ENCODE data around the gene IP6K1.

IP6K1 gene

DNA sequence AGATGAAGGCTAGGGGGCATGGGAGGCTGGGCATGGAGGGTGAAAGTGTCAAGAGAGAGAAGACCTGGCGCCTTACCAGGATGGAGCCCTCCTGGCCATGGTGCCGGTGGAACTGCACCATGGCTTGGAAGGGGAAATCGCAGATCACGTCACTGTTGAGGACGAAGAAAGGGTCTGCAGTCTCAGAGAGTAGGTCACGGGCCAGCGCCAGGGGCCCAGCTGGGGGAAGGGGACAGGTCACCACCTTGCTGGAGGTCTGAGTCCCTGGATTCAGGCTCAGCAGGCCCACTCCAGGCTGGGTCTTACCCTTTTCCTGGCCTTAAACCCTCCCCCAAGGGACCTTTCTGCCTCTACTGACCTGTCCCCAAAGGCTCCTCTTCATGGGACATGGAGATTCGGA is 63.4 kb downstream of the IP6K1 start:
- DNase-seq = no peak

- DNase-seq = no peak
These were observed 64.2 kb downstream of the IP6K1 start for GRCh38 chr3:49721896-49722781.

- no peak for DNase-seq
These were observed 64.8 kb downstream of the IP6K1 start for GRCh38 chr3:49721596-49721895.

DNA sequence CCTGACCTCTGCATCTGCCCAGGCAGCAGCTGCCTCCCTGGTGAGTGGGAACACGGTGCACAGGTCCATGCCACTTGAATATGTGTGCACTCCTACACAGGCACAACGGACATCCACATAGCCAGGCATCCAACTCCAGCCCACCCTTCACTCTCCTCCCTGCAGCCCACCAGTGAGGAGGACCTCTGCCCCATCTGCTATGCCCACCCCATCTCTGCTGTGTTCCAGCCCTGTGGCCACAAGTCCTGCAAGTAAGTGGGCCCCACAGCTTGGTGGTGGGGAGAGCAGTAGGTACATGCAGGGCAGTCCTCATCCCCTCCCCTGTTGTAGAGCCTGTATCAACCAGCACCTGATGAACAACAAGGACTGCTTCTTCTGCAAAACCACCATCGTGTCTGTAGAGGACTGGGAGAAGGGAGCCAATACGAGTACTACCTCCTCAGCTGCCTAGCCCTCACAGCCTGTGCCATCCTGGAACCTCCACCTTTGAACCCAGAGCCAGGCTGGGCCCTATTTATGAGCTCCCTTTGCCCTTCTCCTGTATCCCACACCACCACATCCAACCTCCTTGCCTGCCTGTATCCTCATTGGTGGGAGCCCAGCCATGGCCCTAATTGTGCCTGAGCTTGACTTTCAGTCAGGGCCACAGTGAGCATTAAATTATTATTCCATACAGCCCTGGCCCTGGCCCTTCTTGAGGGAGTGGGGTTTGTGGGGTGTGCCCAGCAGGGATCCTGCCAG is 65.3 kb downstream of the IP6K1 start:
- no peak for DNase-seq

DNA sequence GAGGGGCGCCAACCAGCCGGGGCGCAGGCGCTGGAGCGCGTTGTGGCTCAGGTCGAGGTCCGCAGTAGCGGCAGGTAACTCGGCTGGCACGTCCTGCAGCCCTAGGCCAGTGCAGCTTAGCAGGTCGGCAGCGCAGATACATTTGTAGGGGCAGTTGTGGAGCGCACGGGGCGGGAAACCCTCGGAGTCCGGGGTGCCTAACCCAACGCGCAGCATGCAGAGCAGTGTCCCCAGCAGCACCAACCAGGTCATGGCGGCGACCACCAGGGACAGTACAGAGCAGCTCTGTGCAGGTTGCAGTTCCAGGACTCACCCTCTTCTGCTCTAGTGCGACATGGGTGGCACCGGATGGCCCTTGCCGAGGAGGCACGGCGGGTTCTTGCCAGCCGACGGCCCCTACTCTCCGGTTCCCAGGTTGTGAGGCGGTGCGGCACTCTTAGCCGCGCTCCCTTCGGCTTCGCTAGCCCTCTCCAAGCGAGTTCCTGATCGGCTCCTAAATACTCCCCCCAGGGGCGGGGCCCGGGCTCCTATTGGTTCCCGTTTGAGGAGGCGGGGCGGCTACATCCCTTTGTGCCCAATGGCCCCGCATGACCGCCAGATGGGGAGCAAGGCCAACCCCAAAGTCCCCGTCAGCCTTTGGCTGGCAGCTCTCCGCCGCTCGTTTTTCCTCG is 67.0 kb downstream of the IP6K1 start, which contains the start of gene AMIGO3:
Gene AMIGO3, minus strand, starts transcription at position 471 of the 671 bp plus-strand sequence. Its CDS starts 219 bp downstream, at position 252.
- peak in 2 of 3 experiments; percentile 4 to 83 for DNase-seq

DNA sequence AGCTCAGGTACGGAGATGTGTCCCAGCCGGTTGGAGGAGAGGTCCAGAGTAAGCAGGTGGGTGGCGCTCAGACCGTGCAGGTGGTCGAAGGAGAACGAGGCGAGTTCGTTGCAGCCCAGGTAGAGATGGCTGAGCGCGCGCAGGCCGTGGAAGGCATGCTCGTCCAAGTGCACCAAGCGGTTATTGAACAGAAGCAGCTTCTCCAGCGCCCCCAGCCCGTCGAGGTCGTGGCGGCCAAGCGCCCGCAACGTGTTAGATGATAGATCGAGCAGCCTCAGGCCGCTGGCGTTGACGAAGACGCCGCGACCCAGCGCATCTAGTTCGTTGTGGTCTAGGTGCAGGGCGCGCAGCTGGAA is 67.5 kb downstream of the IP6K1 start:
- DNase-seq = no peak

DNA sequence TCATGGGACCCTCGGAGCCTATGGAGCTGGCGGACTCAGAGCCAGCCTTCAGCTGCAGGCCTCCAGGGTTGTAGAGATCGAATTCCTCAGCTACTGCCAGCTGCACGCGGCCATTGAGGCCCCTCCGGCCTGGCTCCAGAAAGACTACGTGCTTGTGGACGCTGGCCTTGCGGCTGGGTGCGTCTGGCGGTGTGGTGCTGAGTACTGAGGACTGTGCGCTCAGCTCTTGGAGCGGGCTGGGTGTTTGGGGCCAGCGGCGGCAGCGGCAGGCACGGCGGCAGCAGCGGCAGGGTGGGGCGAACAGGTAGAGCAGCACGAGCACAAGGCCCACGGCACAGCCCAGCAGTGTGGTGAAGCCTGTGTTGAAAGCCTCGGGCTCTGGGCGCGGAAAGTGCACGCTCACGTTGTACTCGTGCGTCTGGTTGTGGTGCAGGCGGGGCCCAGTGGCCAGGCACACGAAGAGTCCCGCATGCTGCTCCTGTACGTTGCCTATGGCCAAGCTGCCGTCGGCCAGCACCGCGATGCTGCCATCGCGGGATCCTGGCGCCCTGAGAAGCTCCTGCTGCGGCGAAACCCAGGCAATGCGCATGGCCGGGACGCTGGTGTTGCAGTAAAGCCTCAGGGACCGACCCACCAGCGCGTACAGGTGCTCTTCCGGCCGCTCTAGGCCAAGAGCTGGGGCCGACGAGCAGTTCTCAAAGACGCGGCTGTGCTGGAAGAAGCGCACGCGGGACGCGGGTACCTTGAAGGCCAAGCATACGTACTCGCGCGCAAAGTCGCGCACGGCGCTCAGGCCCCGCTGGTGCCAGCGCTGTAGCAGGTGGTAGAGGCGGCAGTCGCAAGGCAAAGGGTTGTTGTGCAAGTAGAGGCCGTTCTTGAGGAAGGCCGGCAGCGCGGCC is 68.1 kb downstream of the IP6K1 start:
- DNase-seq = peak in 1 of 3 experiments; percentile 20

DNA sequence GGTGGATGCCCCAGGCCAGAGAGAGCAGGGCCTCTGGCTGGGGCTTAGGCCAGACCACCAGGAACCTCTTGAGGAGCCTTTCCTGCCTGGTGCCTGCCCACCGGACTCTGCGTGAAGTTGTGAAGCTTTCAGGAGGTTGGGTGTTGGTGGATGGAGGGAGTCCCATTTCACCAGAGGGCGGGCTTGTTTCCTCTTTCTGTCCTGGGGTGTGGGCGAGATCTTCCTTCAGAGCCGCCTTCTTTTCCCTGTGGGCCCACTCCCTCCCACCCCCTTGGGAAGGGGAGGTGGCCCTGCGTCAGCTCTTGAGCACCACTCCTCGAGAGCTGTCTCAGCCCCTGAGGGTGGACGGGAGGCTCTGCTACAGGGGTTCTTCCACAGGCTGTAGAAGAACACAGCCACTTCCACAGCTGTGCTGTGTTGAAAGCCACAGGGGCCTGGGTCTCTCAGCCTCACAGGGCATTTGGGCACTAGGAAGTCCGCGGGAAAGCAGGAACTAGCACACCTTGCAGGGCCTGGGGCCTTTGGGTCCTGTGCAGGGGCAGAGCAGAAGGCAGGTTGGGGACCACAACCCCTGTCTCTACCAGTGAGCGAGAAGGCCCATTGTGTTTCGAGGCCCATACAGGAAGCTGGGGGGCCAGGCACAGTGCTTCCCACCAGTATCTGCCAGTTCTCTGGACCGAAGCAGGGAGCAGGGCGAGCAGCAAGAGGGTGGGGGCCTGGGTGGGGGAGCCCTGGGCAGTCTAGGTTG is 69.0 kb downstream of the IP6K1 start:
- DNase-seq = no peak

DNA sequence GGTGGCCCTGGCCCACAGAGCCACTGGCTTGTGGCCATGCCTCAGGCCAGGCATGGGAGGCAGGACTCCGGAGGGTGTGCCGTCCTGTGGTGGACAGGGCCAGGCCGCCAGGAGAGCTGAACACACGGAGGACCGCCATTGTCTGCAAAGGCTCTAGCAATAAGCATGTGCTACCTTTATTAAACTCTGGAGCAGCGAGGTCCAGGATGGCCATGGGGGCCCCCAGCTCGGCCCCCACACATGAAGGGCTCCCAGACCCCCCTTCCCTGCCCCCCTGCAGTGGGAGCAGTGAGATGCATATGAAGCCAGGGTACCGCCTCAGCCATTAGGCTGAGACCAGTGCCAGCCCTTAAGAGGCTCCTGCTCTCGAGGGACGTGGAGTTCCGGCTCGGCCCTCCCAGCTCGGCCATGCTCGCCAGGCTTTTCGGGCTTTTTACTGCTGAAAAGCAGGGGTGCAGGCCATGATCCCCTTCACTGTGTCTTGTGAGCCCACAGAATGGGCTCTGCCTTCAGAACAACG is 69.6 kb downstream of the IP6K1 start:
- DNase-seq = no peak

DNA sequence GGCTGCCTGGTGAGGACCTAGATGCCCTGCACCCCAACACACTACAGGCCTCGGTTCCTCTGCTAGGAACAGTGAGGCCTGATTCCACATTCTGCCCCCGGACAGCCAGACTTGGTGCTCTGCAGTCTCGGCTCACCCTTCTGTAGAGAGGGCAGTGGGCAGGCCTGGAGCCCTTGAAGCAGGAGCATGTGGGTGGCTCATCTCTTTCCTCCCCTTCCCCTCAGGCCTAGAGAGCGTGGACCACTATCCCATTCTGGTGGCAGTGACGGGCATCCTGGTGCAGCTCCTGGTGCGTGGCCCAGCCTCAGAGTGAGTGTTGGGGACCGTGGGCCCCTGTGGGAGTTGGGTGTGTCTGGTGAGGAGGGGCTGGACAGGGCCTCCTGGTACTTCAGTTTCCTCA is 70.2 kb downstream of the IP6K1 start:
- no peak for DNase-seq

- DNase-seq = no peak
These were observed 70.7 kb downstream of the IP6K1 start for GRCh38 chr3:49715611-49716121.

DNA sequence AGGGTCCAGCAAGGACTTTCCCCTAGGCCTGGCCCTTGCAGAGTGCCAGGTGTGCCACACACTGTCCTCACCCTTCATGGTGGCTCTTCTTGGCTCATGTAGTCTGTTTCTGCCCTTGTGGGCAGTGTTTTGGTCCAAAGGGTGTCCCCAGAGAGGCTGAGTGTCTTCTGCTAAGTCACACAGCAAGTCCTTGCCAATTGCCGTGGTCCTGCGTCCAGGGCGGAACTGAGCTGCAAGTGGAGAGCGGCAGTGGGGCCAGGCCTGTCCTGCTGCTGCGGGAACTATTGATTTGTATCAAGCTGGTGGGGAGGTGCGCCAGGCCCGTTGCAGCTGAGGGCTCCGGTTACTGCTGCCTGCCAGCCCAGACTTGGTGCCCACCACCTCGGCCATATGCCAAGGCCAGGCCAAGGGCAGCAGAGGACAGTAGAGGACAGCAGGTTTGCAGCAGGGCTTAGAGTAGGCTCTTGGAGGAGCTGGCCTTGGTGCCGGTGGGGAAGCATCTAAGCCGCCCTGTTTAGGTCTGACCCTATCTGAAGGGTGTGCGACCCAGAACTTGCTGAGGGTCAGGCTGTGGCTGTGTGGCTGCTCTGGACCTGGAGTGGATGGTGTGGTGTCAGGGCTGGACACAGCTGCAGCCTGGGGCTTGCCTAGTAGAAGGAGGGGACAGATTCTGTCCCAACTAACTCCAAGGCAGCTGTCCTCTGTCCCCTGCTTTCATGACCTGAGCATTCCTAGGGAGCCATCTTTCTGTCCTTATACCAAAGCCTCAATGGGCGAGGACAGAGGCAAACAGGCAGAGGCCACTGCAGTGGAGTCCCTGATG is 71.4 kb downstream of the IP6K1 start:
- no peak for DNase-seq

GRCh38 chr3:49713336-49714105 is 72.8 kb downstream of the IP6K1 start:
- DNase-seq = no peak

DNA sequence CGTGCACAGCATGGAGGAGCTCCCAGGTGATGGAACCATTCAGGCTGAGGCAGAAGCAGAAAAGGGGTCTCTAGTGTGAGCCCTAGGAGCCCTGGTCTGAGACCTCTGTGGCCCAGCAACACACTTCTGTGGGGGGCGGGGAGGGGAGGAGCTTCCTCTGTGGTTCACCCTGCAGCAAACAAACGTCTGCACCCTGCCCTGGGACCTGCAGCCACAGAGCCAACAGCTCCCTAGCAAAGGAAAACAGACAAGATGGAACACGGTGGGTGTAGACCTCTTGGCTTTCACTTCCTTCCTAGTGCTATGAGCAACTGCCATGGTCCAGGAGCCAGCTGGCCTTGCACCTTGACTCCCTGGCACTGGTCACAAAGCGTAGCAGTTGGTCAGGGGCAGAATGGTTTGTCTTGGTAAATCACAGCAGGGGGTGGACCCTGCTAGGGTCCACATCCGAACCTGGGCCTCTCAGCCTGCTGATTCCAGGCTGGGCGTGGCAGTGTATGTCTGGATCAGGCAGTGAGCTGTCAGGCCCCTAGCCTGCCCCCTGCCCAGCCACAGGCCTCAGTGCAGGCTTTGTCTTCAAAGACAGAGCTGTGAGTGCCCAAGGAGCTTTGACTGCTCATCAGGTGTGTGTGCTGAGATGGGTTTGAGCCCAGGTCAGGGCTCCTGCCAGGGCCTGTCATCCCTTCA is 73.6 kb downstream of the IP6K1 start:
- no peak for DNase-seq

DNA sequence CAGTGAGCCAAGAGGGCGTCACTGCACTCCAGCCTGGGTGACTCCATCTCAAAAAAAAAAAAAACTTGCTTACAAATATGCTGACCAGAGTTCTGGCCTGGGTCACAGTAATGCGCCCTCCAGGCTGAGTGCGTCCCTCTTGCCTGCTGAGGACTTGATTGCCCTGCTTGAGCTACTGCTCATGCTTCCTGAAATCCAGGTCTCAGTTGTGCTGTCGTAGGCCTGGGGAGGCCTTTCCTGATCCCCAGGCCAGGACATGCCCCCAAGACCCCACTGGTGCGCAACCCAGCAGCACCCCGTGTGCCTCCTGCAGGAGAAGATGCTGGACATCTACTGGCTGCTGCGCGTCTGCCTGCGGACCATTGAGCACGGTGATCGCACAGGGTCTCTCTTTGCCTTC is 74.2 kb downstream of the IP6K1 start:
- no peak for DNase-seq

- DNase-seq = no peak
These were observed 74.9 kb downstream of the IP6K1 start for GRCh38 chr3:49711489-49711888.

DNA sequence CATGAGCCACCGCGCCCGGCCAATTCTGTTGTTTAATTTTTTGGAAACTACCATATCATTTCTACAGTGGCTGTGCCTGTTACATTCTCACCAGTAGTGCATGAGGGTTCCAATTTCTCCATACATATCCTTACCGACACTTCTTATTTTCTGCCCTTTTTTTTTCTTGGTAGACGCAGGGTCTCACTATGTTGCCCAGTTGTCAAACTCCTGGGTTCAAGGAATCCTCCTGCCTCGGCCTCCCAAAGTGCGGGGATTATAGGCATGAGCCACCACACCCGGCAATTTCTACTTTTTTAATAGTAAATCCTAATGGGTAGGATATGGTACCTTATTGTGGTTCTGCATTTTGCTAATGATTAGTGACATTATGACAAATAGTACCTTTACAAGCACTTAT is 76.5 kb downstream of the IP6K1 start:
- DNase-seq = no peak

DNA sequence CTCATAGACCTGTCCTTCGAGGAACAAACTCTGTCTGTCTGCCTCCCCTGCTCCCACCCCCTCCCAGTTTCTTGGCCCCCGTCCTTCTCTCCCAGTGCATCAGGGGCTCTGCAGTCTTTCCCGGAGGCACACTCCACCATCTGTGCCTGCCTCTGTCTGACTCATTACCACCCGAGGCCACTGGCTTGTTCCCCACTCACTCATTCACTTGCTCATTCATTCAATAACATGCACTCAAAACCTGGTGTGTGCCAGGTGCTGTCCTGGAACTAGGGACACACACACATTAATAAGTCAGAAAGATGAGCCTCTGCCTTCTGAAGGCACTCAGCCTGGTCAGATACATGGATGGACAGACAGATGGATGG is 79.2 kb downstream of the IP6K1 start:
- DNase-seq = no peak

- DNase-seq = no peak
These were observed 79.8 kb downstream of the IP6K1 start for GRCh38 chr3:49706456-49707112.

Measured in NCI-H1417 (cell line).